NCI-H1694 (cell line): ENCODE data around the gene SYNGAP1.
"Not testable (repeated sequence)": the region's sequence is repeated elsewhere in the genome, so short reads cannot be mapped to it uniquely, and the experiment has no call there.

ENCODE experiments used
- DNase-seq: peaks from one replicate; lab custom pipeline; 2025; lab: John Stamatoyannopoulos, UW

SYNGAP1 gene

GRCh38 chr6:33469661-33470060, 49.8 kb downstream of the SYNGAP1 start:
- no peak for DNase-seq

- DNase-seq = no peak
These were observed 58.0 kb downstream of the SYNGAP1 start for GRCh38 chr6:33477864-33478263.

- DNase-seq = no peak
These were observed 61.3 kb downstream of the SYNGAP1 start for GRCh38 chr6:33481192-33481591.

GRCh38 chr6:33482620-33483019, 62.8 kb downstream of the SYNGAP1 start:
- DNase-seq = not testable (repeated sequence)

- DNase-seq = no peak
These were observed 63.8 kb downstream of the SYNGAP1 start for GRCh38 chr6:33483678-33484077.

GRCh38 chr6:33484673-33485262, 64.9 kb downstream of the SYNGAP1 start:
- DNase-seq = not testable (repeated sequence)

GRCh38 chr6:33485680-33486079, 65.8 kb downstream of the SYNGAP1 start:
- DNase-seq = not testable (repeated sequence)

- DNase-seq = no peak
These were observed 68.5 kb downstream of the SYNGAP1 start for GRCh38 chr6:33488339-33488738.

GRCh38 chr6:33490198-33490597, 70.3 kb downstream of the SYNGAP1 start:
- no peak for DNase-seq

- DNase-seq = no peak
These were observed 70.8 kb downstream of the SYNGAP1 start for GRCh38 chr6:33490621-33491020.

- no peak for DNase-seq
These were observed 72.2 kb downstream of the SYNGAP1 start for GRCh38 chr6:33492093-33492492.

GRCh38 chr6:33497157-33497556, 77.3 kb downstream of the SYNGAP1 start:
- no peak for DNase-seq

- no peak for DNase-seq
These were observed 82.6 kb downstream of the SYNGAP1 start for GRCh38 chr6:33502486-33502885.

GRCh38 chr6:33504486-33504885, 84.6 kb downstream of the SYNGAP1 start:
- DNase-seq = no peak
